Activated T-cell treated with anti-CD3 and anti-CD28 coated beads for 48 hours (primary cell): ENCODE data around the gene SLC25A51.
"Not testable (repeated sequence)": the region's sequence is repeated elsewhere in the genome, so short reads cannot be mapped to it uniquely, and the experiment has no call there.

Experiments used
- DNase-seq: peaks from one replicate; pipeline ENCODE4 v3.0.0-alpha.2; 2020; ENCODE audit warnings: low read depth

Gene SLC25A51

GRCh38 chr9:37902796-37903646 lies 906 bp downstream of the SLC25A51 start:
- DNase-seq: no peak

DNA sequence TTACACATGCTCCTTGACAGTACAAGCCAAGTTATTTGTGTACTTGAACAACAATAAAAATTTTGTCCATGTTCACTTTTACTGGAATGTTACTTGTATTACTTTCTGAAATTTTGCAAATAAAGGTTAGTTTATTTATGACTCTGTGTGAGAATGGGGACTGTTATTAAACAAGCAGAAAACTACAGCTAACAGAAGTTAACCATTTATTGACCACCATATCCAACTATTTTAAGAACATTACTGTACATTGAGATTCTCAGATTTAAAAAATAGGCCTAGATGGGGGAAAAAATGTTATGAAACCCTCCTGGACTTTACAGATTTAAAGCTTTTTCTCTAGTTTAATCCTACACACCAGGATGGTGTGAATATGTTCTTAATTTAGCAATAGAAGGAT lies 1.8 kb downstream of the SLC25A51 start:
- no peak for DNase-seq

DNA sequence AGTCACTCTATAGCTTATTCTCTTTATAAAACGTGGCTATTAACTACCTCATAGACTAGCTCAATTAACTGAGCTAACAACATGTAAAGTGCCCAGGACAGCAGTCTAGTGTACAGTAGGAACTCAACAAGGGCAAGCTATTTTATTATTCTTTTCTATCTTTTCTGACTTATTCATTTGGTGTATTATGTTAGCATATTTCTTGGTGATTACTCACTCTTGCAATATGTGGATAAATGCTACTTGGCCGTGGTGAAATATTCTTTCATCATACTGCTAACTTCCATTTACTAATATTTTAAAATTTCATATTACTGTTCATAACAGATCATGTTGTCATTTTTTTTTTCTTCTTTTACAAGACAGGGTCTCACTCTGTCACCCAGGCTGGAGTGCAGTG lies 4.9 kb downstream of the SLC25A51 start:
- no peak for DNase-seq

GRCh38 chr9:37897665-37898064 lies 6.3 kb downstream of the SLC25A51 start:
- DNase-seq: no peak

DNA sequence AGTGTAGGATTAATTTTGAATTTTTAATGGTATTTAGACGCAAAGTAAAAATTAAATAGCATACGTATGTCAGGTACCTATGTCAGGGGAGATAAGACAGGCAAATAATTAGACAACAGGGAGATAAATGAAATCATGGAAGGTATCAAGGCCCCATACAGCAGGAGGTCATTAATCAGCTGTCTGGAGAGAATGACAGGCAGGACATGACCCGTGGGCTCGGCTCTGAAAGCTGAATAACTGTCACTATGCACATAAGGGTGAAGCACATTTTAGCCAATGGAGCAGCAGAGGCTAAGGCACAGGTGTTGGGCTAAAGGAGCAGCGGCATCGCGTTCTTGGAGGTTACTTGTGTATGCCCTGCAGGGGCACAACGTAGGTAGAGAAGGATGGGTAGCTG lies 11.9 kb downstream of the SLC25A51 start:
- DNase-seq: no peak

DNA sequence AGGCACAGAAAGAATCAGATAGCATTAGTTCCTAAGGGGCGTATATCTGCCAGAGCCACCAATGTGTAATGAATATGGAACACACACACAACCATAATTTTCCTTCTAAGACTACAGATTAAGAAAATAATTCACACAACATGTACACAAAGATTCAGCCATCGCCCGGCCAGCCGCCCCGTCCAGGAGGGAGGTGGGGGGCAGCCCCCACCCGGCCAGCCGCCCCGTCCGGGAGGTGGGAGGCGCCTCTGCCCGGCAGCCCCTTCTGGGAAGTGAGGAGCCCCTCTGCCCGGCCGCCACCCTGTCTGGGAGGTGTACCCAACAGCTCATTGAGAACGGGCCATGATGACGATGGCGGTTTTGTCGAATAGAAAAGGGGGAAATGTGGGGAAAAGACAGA lies 12.9 kb downstream of the SLC25A51 start:
- not testable (repeated sequence) for DNase-seq

GRCh38 chr9:37889536-37889935 lies 14.4 kb downstream of the SLC25A51 start:
- no peak for DNase-seq

DNA sequence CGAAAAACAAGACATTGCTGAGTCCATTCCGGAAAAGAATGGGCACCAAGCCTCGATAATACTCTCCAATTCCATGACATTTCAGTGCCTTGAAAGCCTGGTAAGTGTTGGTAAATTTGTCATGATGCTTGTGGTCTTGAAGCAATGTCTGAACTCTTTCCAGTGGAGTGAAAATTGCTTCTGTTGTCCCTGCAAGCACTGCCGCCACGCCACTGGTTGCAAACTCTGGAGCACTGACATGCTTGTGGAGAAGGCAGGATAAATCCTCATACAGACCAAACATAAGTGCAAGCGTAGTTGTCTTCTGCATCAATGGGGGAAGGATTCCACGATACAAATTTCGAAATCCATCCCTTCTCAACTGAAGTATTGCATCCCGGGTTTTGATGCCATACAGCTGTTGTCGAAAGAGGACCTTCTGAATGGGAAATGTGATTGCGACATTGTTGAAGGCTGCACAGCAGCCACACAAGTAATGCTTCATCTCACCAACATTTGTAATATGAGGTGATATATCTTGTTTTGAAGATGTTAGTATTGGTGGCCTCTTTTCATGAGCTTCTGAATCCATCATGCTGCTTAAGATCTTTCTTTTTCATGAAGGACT lies 15.8 kb downstream of the SLC25A51 start:
- not testable (repeated sequence) for DNase-seq

GRCh38 chr9:37880916-37881479 lies 22.9 kb downstream of the SLC25A51 start:
- DNase-seq: no peak

- DNase-seq: no peak
These were observed 27.6 kb downstream of the SLC25A51 start for GRCh38 chr9:37876376-37876775.

- DNase-seq: no peak
These were observed 30.0 kb downstream of the SLC25A51 start for GRCh38 chr9:37873955-37874354.

- DNase-seq: no peak
These were observed 33.1 kb downstream of the SLC25A51 start for GRCh38 chr9:37870799-37871176.

GRCh38 chr9:37870081-37870798 lies 33.7 kb downstream of the SLC25A51 start:
- no peak for DNase-seq

- no peak for DNase-seq
These were observed 41.4 kb downstream of the SLC25A51 start for GRCh38 chr9:37862530-37862929.

DNA sequence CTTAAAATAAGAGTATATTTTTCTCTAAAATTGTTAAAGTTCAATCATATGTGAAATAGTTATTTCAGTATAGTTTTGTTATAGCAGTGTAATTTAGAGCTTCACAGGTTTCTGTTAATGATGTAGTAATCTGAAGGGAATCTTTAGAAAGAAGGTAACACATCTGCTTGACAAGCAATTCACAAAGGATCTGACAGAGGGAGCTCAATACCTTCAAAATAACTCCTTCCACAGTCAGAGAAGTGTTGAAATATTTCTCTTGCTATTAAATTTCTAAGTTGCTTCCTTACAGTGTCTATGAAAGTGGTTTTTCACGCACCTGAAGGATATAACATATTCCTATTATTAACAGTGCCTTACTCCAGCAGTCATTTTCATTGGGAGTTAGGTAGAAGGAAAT lies 44.9 kb downstream of the SLC25A51 start:
- no peak for DNase-seq

DNA sequence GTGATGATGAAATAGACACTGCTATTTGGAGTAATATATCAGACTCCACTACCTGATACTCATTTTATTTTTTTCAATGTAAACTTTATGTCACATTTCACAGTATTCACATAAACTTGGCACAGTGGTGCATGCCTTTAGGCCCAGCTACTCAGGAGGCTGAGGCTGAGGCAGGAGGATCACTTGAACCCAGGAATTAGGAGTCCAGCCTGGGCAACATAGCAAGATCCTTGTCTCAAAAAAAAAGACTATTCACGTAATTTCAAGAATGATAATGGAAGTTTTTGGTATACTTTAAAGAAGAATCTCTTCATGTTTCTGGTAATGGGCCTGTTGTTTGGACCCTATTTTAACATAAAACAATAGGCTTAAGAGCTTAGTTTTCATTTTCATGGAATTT lies 47.4 kb downstream of the SLC25A51 start:
- no peak for DNase-seq

DNA sequence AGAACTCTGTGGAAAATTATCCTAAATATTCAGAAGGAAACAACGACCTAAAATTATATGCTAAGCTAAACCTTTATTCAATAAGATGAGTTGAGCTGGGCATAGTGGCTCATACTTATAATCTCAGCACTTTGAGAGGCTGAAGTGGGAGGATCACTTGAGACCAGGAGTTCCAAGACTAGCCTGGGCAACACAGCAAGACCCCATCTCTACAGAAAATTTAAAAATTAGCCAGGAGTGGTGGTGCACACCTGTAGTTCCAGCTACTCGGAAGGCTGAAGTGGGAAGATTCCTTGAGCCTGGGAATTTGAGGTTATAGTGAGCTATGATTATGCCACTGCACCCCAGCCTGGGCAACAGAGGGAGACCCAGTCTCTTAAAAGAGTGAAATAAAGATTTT lies 51.7 kb downstream of the SLC25A51 start:
- no peak for DNase-seq

DNA sequence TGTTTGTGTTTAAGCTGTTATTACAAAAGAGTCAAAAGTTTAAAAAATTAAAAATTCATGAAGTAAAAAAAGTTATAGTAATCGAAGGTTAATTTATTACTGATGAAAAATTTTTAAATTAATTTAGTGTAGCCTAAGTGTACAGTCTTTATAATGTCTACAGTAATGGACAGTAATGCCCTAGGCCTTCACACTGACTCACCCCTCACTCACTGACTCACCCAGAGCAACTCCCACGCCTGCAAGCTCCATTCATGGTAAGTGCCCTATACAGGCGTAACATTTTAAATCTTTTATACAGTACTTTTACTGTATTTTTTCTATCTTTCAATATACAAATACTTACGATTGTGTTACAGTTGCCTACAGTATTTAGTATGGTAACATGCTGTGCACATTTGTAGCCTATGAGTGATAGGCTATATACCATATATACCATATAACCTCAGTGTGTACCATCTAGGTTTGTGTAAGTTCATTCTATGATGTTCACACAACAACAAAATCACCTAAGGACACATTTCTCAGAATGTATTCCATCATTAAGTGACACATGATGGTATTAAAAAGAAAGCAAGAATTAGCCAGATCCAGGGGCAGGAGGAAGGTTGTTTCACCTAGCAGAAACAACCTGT lies 63.2 kb downstream of the SLC25A51 start:
- DNase-seq: peak; percentile 2

DNA sequence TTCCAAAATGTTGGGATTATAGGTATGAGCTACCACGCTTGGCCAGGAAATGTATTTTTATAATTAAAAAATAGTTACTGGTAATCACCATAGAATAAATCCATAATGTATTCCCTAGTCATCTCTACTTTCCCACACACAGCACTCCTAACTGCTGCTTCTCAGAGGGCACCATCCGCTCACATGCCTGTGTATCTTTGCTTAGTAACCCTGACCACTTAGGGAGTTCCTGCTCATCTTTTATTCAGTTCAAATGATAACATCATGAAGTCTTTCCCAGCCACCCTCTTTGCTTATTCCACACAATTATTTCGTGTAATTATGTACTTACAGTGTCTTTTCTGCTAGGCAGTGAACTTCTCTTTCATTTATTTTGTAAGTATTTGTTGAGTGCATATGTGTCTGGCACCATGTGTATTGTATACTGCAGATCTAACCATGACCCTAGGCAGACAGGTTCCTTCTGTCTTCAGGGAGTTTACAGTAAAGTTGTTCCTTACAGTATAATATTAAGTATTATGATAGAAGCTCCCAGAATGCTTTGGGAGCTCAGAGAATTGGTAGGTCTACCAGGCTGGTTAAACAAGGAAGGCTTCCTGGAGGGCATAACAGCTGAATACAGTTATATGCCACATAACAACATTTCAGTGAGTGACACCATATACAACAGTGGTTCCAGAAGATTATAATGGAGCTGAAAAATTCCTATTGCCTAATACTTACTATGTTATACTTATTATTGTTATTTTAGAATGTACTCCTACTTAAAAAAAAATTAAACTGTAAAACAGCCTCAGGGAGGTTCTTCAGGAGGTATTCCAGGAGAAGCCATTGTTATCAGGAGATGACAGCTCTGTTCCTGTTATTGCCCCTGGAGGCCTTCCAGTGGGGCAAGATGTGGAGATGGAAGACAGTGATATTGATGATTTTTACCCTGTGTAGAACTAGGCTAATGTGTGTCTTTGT lies 64.1 kb downstream of the SLC25A51 start:
- DNase-seq: no peak
